Gastroesophageal sphincter (tissue), 4 donors: ENCODE measurements around the gene LDLRAP1. TPM values are rescaled to one million over a fixed set of nuclear protein-coding genes. Genes with fewer than 3 reads are reported as not detected.

Experiments
- ATAC-seq: fragments of 150-250 bp; one replicate; pipeline ENCODE4 v1.9.1; 2016; ENCODE audit warnings: mild to moderate bottlenecking, moderate library complexity
- H3K27ac ChIP-seq, 4 donors: fragments of 200-600 bp; sonication (generic) in 3 of 4; 1 replicate in 3 of 4; 2 replicates in 1 of 4; pipeline ENCODE4 v1.5.1; 2016 to 2019
- H3K27me3 ChIP-seq: fragments of 200-600 bp; sonication (generic); one replicate; pipeline ENCODE4 v1.5.1; 2019
- H3K36me3 ChIP-seq, 2 donors: fragments of 200-600 bp; sonication (generic); one replicate each; pipeline ENCODE4 v1.5.1; 2019; ENCODE audit warnings: control low read depth in 1 of 2
- H3K4me1 ChIP-seq, 3 donors: fragments of 200-600 bp; sonication (generic); 1 replicate in 2 of 3; 2 replicates in 1 of 3; pipeline ENCODE4 v1.5.1; 2016 to 2019; ENCODE audit warnings: control low read depth in 2 of 3
- H3K4me3 ChIP-seq, 2 donors: fragments of 200-600 bp; sonication (generic); one replicate each; pipeline ENCODE4 v1.5.1; 2019; ENCODE audit warnings: mild to moderate bottlenecking in 1 of 2, moderate library complexity in 1 of 2
- H3K9me3 ChIP-seq, 3 donors: fragments of 200-600 bp; sonication (generic); one replicate each; pipeline ENCODE4 v1.5.1; 2017 to 2019; ENCODE audit warnings: control low read depth in 2 of 3
- EP300 ChIP-seq: sonication (generic); formaldehyde crosslinking; IDR thresholded peaks from one replicate; pipeline ENCODE4 v1.6.1; 2017; ENCODE audit warnings: antibody characterized with exemption, mild to moderate bottlenecking
- POLR2A ChIP-seq, 2 donors: fragments of 450-650 bp; IDR thresholded peaks; one replicate each; pipeline ENCODE4 v1.6.1; 2017; ENCODE audit warnings: antibody characterized with exemption in 2 of 2, mild to moderate bottlenecking in 2 of 2, moderate library complexity in 1 of 2
- POLR2AphosphoS5 ChIP-seq: sonication (generic); formaldehyde crosslinking; IDR thresholded peaks from one replicate; pipeline ENCODE4 v1.6.1; 2017; ENCODE audit warnings: antibody characterized with exemption
- WGBS, 2 donors: methylation state at CpG; one replicate each; pipeline ENCODE4 v1.1.5; 2018; ENCODE audit warnings: low coverage in 1 of 2; 5-methylcytosine and 5-hydroxymethylcytosine counted together
- total RNA-seq, 4 donors: library from RNA; depleted of rRNA; stranded (reverse); fragments of >200 nt; gene quantifications; one replicate each; pipeline ENCODE4 v1.1.0, GENCODE V29; 2016
- TF ChIP-seq, protein P1 (sequence below), 4 experiments: fragments of 200-600 bp in 2 of 4; fragments of 450-650 bp in 2 of 4; sonication (generic) in 1 of 4; IDR thresholded peaks; one replicate each; pipeline ENCODE4 v1.5.1; 2017 to 2019; ENCODE audit warnings: antibody characterized with exemption in 4 of 4, mild to moderate bottlenecking in 2 of 4, moderate library complexity in 2 of 4

Gene LDLRAP1
- total RNA-seq, 4 donors from 2014 or later, result 13.6 to 21.3 (median 17.2) TPM

DNA sequence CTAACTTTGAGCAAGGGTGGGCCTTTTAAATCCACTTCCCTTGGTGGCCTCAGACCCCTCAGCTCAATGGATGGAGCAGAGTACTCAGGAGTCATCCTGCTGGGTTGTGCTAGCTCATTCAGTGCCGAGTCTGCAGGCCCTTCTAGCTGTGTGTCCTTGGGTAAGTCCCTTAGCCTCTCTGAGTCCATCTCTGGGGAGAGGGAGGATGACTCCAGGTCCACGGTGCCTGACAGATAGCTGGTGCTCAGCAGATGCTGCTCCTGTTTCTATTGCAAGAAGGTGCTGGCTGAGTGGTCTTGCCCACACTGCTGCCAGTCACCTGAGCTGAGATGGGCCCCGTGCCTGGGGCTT lies 11.0 kb downstream of the LDLRAP1 start:
- H3K4me1 ChIP-seq, result peaks cover 0 to 79% (median 28%) of the 10 kb centered on the region in 3 donors
- H3K27ac ChIP-seq, result no peak overlapping the region
- H3K9me3 ChIP-seq, result no peaks in the 10 kb centered on the region

DNA sequence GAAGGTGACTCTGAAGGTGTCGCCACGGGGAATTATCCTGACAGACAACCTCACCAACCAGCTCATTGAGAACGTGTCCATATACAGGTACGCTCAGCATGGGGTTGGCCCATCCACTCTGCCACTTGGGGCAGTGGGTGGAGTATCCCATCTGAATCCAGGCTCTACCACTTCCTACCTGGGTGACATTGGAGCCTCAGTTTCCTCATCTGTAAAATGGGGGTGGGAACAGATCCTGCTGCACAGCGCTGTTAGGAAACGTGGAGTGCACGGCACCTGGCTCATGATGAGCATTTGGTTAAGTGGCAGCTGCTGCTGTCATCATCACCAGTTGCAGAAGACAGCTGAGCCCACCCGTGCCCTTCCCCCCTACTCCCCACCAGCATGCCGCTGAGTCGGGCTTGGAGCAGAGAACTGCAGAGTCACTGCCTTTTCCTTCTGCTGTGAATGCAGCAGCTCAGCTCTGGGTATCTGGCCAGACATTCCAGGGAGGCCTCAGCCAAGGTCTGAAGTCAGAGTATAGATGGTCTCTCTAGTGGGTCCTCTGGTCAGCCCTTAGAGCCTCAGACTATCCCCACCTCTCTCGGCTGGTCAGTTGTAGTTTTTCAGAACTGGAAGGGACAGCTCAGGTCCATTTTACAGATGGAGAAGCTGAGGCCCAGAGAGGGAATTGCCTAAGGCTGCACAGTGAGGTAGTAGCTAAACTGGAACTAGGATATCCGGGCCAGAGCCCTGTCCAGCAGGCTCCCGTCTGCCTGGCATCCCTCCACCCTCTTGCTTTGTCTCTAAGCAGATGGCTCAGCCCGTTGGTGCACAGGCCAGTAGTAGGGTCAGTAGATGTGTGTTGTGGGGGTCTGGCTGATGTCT lies 11.7 kb downstream of the LDLRAP1 start:
- Histone ChIP-seq H3K27me3 (no peaks in the 10 kb centered on the region), H3K9me3 (no peaks in the 10 kb centered on the region), H3K4me3 (no peak overlapping the region), H3K4me1 (peaks cover 0 to 79% (median 20%) of the 10 kb centered on the region in 3 donors), H3K36me3 (peaks cover 0 to 41% of the 10 kb centered on the region in 2 donors), H3K27ac (peak overlapping the region in 1 of 4 donors; percentile 22)
- TF ChIP-seq POLR2A (IDR thresholded peaks at IDR 0.05) (no peak), EP300 (no peak), POLR2AphosphoS5 (no peak)
- no peak for ATAC-seq
- 81 to 84% methylated on average over 3 to 4 of the region's 14 CpGs for WGBS, 2 donors

More for the DNA sequence above, 11.0 kb downstream of the LDLRAP1 start:
- Histone ChIP-seq H3K36me3 (peaks cover 0 to 33% of the 10 kb centered on the region in 2 donors), H3K27me3 (no peaks in the 10 kb centered on the region), H3K4me3 (no peak overlapping the region)
- WGBS, 2 donors, result no CpG with 5 or more reads among the region's 3 CpGs
- TF ChIP-seq POLR2AphosphoS5 (no peak), EP300 (no peak), POLR2A (IDR thresholded peaks at IDR 0.05) (no peak)
- TF ChIP-seq, protein P1, sequence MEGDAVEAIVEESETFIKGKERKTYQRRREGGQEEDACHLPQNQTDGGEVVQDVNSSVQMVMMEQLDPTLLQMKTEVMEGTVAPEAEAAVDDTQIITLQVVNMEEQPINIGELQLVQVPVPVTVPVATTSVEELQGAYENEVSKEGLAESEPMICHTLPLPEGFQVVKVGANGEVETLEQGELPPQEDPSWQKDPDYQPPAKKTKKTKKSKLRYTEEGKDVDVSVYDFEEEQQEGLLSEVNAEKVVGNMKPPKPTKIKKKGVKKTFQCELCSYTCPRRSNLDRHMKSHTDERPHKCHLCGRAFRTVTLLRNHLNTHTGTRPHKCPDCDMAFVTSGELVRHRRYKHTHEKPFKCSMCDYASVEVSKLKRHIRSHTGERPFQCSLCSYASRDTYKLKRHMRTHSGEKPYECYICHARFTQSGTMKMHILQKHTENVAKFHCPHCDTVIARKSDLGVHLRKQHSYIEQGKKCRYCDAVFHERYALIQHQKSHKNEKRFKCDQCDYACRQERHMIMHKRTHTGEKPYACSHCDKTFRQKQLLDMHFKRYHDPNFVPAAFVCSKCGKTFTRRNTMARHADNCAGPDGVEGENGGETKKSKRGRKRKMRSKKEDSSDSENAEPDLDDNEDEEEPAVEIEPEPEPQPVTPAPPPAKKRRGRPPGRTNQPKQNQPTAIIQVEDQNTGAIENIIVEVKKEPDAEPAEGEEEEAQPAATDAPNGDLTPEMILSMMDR (IDR thresholded peaks at IDR 0.05), result no peak
- no peak for ATAC-seq

DNA sequence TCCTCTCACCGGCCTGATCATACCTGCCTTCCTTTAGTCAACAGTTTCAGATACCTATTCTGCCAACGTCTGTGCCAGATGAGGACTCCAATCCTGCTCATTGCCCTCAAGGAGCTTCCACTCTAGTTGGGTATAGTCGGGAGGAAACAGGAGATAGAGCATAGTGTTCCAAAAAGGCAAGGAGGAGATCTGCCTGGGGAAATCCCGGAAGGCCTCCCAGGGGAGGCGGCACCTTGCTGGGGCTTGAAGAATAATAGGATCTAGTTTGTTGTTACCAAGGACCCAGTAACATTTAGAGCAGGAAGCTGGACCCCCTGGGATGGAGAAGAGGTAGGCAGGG lies 12.3 kb downstream of the LDLRAP1 start:
- peak overlapping the region in 1 of 4 donors; percentile 22 for H3K27ac ChIP-seq
- ATAC-seq, result no peak
- WGBS, 2 donors, result no CpG with 5 or more reads among the region's 5 CpGs
- H3K4me1 ChIP-seq, result peaks cover 0 to 79% (median 16%) of the 10 kb centered on the region in 3 donors
- H3K9me3 ChIP-seq, result no peaks in the 10 kb centered on the region
- peaks cover 0 to 47% of the 10 kb centered on the region in 2 donors for H3K36me3 ChIP-seq
- no peak overlapping the region for H3K4me3 ChIP-seq
- no peak for TF ChIP-seq POLR2AphosphoS5
- no peak for TF ChIP-seq EP300
- TF ChIP-seq, protein P1 (IDR thresholded peaks at IDR 0.05), result no peak
- no peak for TF ChIP-seq POLR2A (IDR thresholded peaks at IDR 0.05)
- H3K27me3 ChIP-seq, result no peaks in the 10 kb centered on the region

DNA sequence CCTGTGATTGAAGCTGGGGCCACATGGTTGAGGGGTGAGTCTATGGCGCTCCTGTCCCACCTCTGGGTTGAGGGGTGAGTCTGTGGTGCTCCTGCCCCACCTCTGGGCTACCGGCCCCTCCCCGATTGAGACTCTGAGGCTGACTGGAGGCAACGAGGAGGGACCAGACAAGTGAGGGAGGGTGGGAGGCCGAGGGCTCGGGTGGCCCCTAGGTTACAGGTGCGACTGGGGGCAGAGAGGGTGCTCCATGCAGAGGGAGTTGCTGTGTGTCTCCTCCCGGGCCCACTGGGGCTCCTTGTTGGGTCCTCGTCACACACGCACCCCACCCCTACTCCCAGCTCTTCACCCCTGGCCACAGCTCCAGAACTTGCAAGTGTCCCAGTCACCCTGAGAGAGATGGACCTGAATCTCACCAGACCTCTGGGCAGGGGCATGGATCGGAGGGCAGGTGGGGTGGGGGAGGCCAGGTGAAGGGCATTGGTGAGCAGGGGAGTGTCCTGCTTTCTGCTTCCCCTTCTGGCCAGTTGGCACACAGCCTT lies 12.8 kb downstream of the LDLRAP1 start:
- peaks cover 0 to 48% of the 10 kb centered on the region in 2 donors for H3K36me3 ChIP-seq
- H3K4me1 ChIP-seq, result peaks cover 0 to 79% (median 11%) of the 10 kb centered on the region in 3 donors
- no peaks in the 10 kb centered on the region for H3K9me3 ChIP-seq
- TF ChIP-seq, protein P1 (IDR thresholded peaks at IDR 0.05), result no peak
- TF ChIP-seq EP300, result no peak
- TF ChIP-seq POLR2AphosphoS5, result no peak
- no peak for TF ChIP-seq POLR2A (IDR thresholded peaks at IDR 0.05)
- H3K27ac ChIP-seq, result peak overlapping the region in 1 of 4 donors; percentile 22
- no peak overlapping the region for H3K4me3 ChIP-seq
- 80% methylated on average over 1 of the region's 11 CpGs; no CpG with 5 or more reads in 1 of the 2 donors for WGBS, 2 donors
- no peak for ATAC-seq
- H3K27me3 ChIP-seq, result no peaks in the 10 kb centered on the region

DNA sequence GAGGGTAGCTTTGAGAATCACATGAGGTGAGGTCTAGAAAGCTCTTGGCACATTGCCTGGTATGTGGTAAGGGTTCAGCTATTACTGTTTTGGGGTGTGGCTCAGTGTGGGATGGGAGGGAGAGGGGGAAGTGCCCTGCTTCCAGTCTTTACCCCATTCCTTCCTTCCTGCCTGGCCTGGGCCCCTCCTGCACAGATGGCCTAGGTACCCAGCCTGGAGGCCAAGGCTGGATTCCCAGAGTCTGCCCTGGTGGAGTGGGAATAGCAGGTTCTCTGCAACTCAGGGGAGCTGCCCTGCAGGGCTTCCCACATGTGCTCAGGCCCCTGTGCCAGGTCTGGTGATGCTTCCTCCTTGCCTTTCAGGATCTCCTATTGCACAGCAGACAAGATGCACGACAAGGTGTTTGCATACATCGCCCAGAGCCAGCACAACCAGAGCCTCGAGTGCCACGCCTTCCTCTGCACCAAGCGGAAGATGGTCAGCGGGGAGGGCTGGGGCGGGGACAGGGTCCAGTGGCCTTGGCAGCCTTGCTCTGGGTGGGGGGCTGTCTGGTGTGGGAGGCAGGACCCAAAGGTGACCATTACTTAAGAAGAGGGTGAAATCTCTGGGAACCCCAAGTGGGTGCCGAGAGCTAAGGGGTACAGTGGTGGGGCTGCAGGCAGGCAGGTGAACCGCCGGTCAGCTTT lies 13.5 kb downstream of the LDLRAP1 start:
- Histone ChIP-seq H3K4me1 (peaks cover 0 to 79% (median 15%) of the 10 kb centered on the region in 3 donors), H3K9me3 (no peaks in the 10 kb centered on the region), H3K27ac (peak overlapping the region in 1 of 4 donors; percentile 22), H3K27me3 (no peaks in the 10 kb centered on the region), H3K4me3 (no peak overlapping the region), H3K36me3 (peaks cover 0 to 52% of the 10 kb centered on the region in 2 donors)
- WGBS, 2 donors, result no CpG with 5 or more reads among the region's 10 CpGs
- TF ChIP-seq, protein P1 (IDR thresholded peaks at IDR 0.05), result no peak
- TF ChIP-seq POLR2AphosphoS5 (no peak), POLR2A (IDR thresholded peaks at IDR 0.05) (no peak), EP300 (no peak)
- ATAC-seq, result peak; percentile 58
